Panc1 (cell line): ENCODE results near the gene B4GALNT4. TPM values are rescaled to one million over a fixed set of nuclear protein-coding genes. Genes with fewer than 3 reads are reported as not detected.
"Not testable (repeated sequence)": the region's sequence is repeated elsewhere in the genome, so short reads cannot be mapped to it uniquely, and the experiment has no call there.

Experiments used
- ATAC-seq: fragments of 200-7000 bp; cut with Tn5 transposase; 2 replicates; pipeline ENCODE4 v1.9.1; 2020; ENCODE audit warnings: mild to moderate bottlenecking, moderate library complexity
- BruUV-seq: library from RNA; stranded (reverse); fragments of 400-500 nt; replicated peaks from 2 replicates; lab custom pipeline; 2021; lab: Mats Ljungman, UMichigan
- CTCF ChIA-PET: fragments of 300-600 bp; sonication (Branson Sonifier 250); formaldehyde crosslinking; loops from one replicate; lab custom pipeline; 2022; ENCODE audit warnings: antibody characterized with exemption; lab: Charles Lee
- POLR2A ChIA-PET: fragments of 300-600 bp; sonication (Branson Sonifier 250); formaldehyde crosslinking; loops from one replicate; lab custom pipeline; 2022; ENCODE audit warnings: antibody characterized with exemption; lab: Charles Lee
- DNase-seq: peaks from one replicate; pipeline ENCODE4 v3.0.0-alpha.2; 2010; ENCODE audit warnings: low read depth, low spot score
- H3K27ac ChIP-seq: 2 replicates; pipeline ENCODE4 v1.5.1; 2011; ENCODE audit warnings: mild to moderate bottlenecking, low read length, inconsistent platforms
- H3K27me3 ChIP-seq: fragments of 200-500 bp; sonication (Bioruptor generic); 2 replicates; pipeline ENCODE4 v1.6.0; 2014; ENCODE audit warnings: low read length, inconsistent platforms; ENCODE audit not compliant: control insufficient read depth, insufficient read depth
- H3K36me3 ChIP-seq: fragments of 200-500 bp; sonication (Bioruptor generic); 2 replicates; pipeline ENCODE4 v1.5.1; 2014; ENCODE audit warnings: inconsistent platforms, mild to moderate bottlenecking, low read length, moderate library complexity; ENCODE audit not compliant: control insufficient read depth, insufficient read depth
- H3K4me1 ChIP-seq: 2 replicates; pipeline ENCODE4 v1.5.1; 2011; ENCODE audit warnings: inconsistent platforms, mild to moderate bottlenecking, low read length, moderate library complexity; ENCODE audit not compliant: control insufficient read depth, insufficient read depth
- H3K4me3 ChIP-seq, 2 experiments: 2 replicates each; pipeline ENCODE4 v1.5.1; 2011 to 2012; ENCODE audit warnings: low read depth in 2 of 2, low read length in 2 of 2, mild to moderate bottlenecking in 2 of 2, inconsistent platforms in 1 of 2, moderate library complexity in 1 of 2
- H3K9me3 ChIP-seq: fragments of 200-500 bp; sonication (Bioruptor generic); 2 replicates; pipeline ENCODE4 v1.5.1; 2014; ENCODE audit warnings: low read depth, mild to moderate bottlenecking, inconsistent platforms, low read length, moderate library complexity; ENCODE audit not compliant: control insufficient read depth, insufficient read depth
- CTCF ChIP-seq: fragments of 450-650 bp; IDR thresholded peaks from 2 replicates; pipeline ENCODE4 v1.5.1; 2017; ENCODE audit warnings: mild to moderate bottlenecking
- POLR2AphosphoS5 ChIP-seq: IDR thresholded peaks from 2 replicates; pipeline ENCODE4 v1.6.1; 2012; ENCODE audit warnings: mild to moderate bottlenecking, low read depth, low read length, moderate library complexity
- REST ChIP-seq, 2 experiments: IDR thresholded peaks; 2 replicates each; pipeline ENCODE4 v1.6.1; 2011 to 2012; ENCODE audit warnings: low read depth in 2 of 2, control low read depth in 1 of 2, low read length in 1 of 2, mild to moderate bottlenecking in 1 of 2, moderate library complexity in 1 of 2; ENCODE audit not compliant: insufficient read depth in 1 of 2
- SIN3A ChIP-seq: IDR thresholded peaks from 2 replicates; pipeline ENCODE4 v1.6.1; 2012; ENCODE audit warnings: low read depth, mild to moderate bottlenecking, low read length, moderate library complexity, borderline replicate concordance; ENCODE audit not compliant: insufficient read depth
- TCF7L2 ChIP-seq: IDR thresholded peaks from 2 replicates; pipeline ENCODE4 v1.6.1; 2011; ENCODE audit warnings: mild to moderate bottlenecking, low read depth, low read length, inconsistent platforms
- in situ Hi-C: cut with HindIII; loops from 2 replicates; pipeline ENCODE4 v1.10.0; 2016; ENCODE audit warnings: low sequenced_read_pairs, low pct_unique_long_range_greater_than_20kb
- intact Hi-C: fragments of 100-400 bp; cut with micrococcal nuclease; formaldehyde crosslinking; loops from one replicate; pipeline ENCODE4 v1.10.0; 2022; ENCODE audit not compliant: unreplicated experiment
- total RNA-seq: library from RNA; stranded (reverse); gene quantifications from one replicate; pipeline ENCODE4 v1.2.1, GENCODE V29; 2021; ENCODE audit not compliant: unreplicated experiment

Gene B4GALNT4
- total RNA-seq, 1 experiment from 2014 or later, result 122 TPM

- in situ Hi-C loops (no loop called here), intact Hi-C loops (loop anchor here (5.0 kb wide), 1 partner anchor 37 kb away; no protein-coding TSS in a partner anchor)
- CTCF ChIA-PET, result interaction anchor here (1.1 to 2.4 kb wide), 2 partner anchors 39 kb away, joined by 3 to 29 read pairs; no protein-coding TSS in a partner anchor
- Histone ChIP-seq H3K4me1 (peaks cover 45% of the 10 kb centered on the region), H3K36me3 (no peaks in the 10 kb centered on the region), H3K4me3 (no peak overlapping the region), H3K27me3 (no peaks in the 10 kb centered on the region), H3K9me3 (no peaks in the 10 kb centered on the region), H3K27ac (peak overlapping the region; percentile 79)
- TF ChIP-seq CTCF (no peak; the same call in 1 of the 2 replicates), SIN3A (no peak), REST (IDR thresholded peaks at IDR 0.05; ENCODE audit: insufficient read depth in 1 of 2, low read depth in 2 of 2, low read length in 1 of 2) (no peak), POLR2AphosphoS5 (no peak), TCF7L2 (no peak)
- POLR2A ChIA-PET, result no interaction called here
- ATAC-seq, result 0 out of 2 replicates have a peak, but pooled peaks have one; percentile 1
- no TSS peak for BruUV-seq
- DNase-seq, result no peak
Observed at GRCh38 chr11:409600-410483, 40.5 kb downstream of the B4GALNT4 start.

GRCh38 chr11:410711-411110 is 41.4 kb downstream of the B4GALNT4 start:
- intact Hi-C loops, H3K27ac ChIP-seq, in situ Hi-C loops, BruUV-seq, ATAC-seq, H3K36me3 ChIP-seq, H3K9me3 ChIP-seq, H3K27me3 ChIP-seq, H3K4me3 ChIP-seq, DNase-seq: not testable (repeated sequence)
- H3K4me1 ChIP-seq, result peaks cover 45% of the 10 kb centered on the region
- ChIA-PET CTCF (interaction anchor here (0.6 to 2.4 kb wide), 3 partner anchors 38 to 938 kb away, joined by 5 to 29 read pairs (median 6); no protein-coding TSS in a partner anchor), POLR2A (interaction anchor here (0.6 kb wide), 1 partner anchor 99 kb away, joined by 7 read pairs; no protein-coding TSS in a partner anchor)

- H3K27ac ChIP-seq, in situ Hi-C loops, H3K9me3 ChIP-seq, DNase-seq, intact Hi-C loops, H3K4me3 ChIP-seq, H3K27me3 ChIP-seq, ATAC-seq, BruUV-seq, H3K36me3 ChIP-seq: not testable (repeated sequence)
- ChIA-PET POLR2A (interaction anchor here (0.6 kb wide), 2 partner anchors 30 to 60 kb away, joined by 3 to 6 read pairs; partner anchors contain the start of gene ANO9), CTCF (interaction anchor here (0.6 to 2.4 kb wide), 3 partner anchors 15 to 937 kb away, joined by 5 to 29 read pairs (median 8); no protein-coding TSS in a partner anchor)
- H3K4me1 ChIP-seq, result peaks cover 48% of the 10 kb centered on the region
Observed at GRCh38 chr11:411520-411919, 42.2 kb downstream of the B4GALNT4 start.
